Measurements from ENCODE around the gene TBC1D28. TPM values are rescaled to one million over a fixed set of nuclear protein-coding genes. Genes with fewer than 3 reads are reported as not detected.
"Not testable (repeated sequence)": the region's sequence is repeated elsewhere in the genome, so short reads cannot be mapped to it uniquely, and the experiment has no call there.

Gene TBC1D28
- polyA plus RNA-seq: not detected

- WGBS, 3 donors: 86 to 93% (median 93%) methylated on average over 9 of the region's 9 CpGs
- not testable (repeated sequence) for H3K27ac ChIP-seq (ENCODE audit: low read depth, low read length)
Observed at GRCh38 chr17:18644291-18644690, at the start of gene TBC1D28. TBC1D28 (minus strand) TSS chr17:18644391; CDS start chr17:18641352, 3,039 bp downstream.

- not testable (repeated sequence) for H3K27ac ChIP-seq (ENCODE audit: low read depth, low read length)
- WGBS, 3 donors: 1 to 2% (median 1%) methylated on average over 2 to 3 of the region's 3 CpGs
Observed at GRCh38 chr17:18682668-18683067, 38.5 kb upstream of the TBC1D28 start.

GRCh38 chr17:18681767-18682571 is 37.8 kb upstream of the TBC1D28 start, which contains the start of gene FOXO3B:
FOXO3B (minus strand) TSS chr17:18682314; CDS start chr17:18681651, 663 bp downstream.
- 0 to 1% (median 0%) methylated on average over 28 to 52 of the region's 58 CpGs for WGBS, 3 donors
- not testable (repeated sequence) for H3K27ac ChIP-seq (ENCODE audit: low read depth, low read length)

- not testable (repeated sequence) for H3K27ac ChIP-seq (ENCODE audit: low read depth, low read length)
- 95 to 100% (median 98%) methylated on average over 12 to 29 of the region's 29 CpGs for WGBS, 3 donors
Observed at GRCh38 chr17:18677381-18677780, 33.2 kb upstream of the TBC1D28 start.

- WGBS, 3 donors: 95 to 100% (median 100%) methylated on average over 3 of the region's 3 CpGs
- H3K27ac ChIP-seq (ENCODE audit: low read depth, low read length): not testable (repeated sequence)
Observed at GRCh38 chr17:18676928-18677327, 32.7 kb upstream of the TBC1D28 start.

- 95 to 97% (median 97%) methylated on average over 35 to 77 of the region's 102 CpGs for WGBS, 3 donors
- H3K27ac ChIP-seq (ENCODE audit: low read depth, low read length): not testable (repeated sequence)
Observed at GRCh38 chr17:18672395-18673227, 28.4 kb upstream of the TBC1D28 start.

- WGBS, 3 donors: 93 to 100% (median 94%) methylated on average over 1 of the region's 1 CpG
- H3K27ac ChIP-seq (ENCODE audit: low read depth, low read length): not testable (repeated sequence)
Observed at GRCh38 chr17:18668625-18669024, 24.4 kb upstream of the TBC1D28 start.

- not testable (repeated sequence) for H3K27ac ChIP-seq (ENCODE audit: low read depth, low read length)
- WGBS, 3 donors: 91 to 97% (median 95%) methylated on average over 2 to 3 of the region's 3 CpGs
Observed at GRCh38 chr17:18667535-18667934, 23.3 kb upstream of the TBC1D28 start.

GRCh38 chr17:18666326-18666725 is 22.1 kb upstream of the TBC1D28 start:
- 95% methylated on average over 2 of the region's 2 CpGs; no CpG with 5 or more reads in 2 of the 3 donors for WGBS, 3 donors

GRCh38 chr17:18661924-18662624 is 17.9 kb upstream of the TBC1D28 start:
- H3K27ac ChIP-seq (ENCODE audit: low read depth, low read length): not testable (repeated sequence)
- 88 to 94% (median 92%) methylated on average over 5 of the region's 5 CpGs for WGBS, 3 donors

More at GRCh38 chr17:18666326-18666725, 22.1 kb upstream of the TBC1D28 start:
- not testable (repeated sequence) for H3K27ac ChIP-seq (ENCODE audit: low read depth, low read length)

- 44 to 52% (median 49%) methylated on average over 15 to 23 of the region's 23 CpGs for WGBS, 3 donors
- H3K27ac ChIP-seq (ENCODE audit: low read depth, low read length): not testable (repeated sequence)
Observed at GRCh38 chr17:18650094-18650493, 5.9 kb upstream of the TBC1D28 start.

- not testable (repeated sequence) for H3K27ac ChIP-seq (ENCODE audit: low read depth, low read length)
- WGBS, 3 donors: 75 to 79% (median 78%) methylated on average over 3 to 4 of the region's 6 CpGs
Observed at GRCh38 chr17:18643124-18643523, 1.1 kb downstream of the TBC1D28 start.

GRCh38 chr17:18638357-18638756 is 5.8 kb downstream of the TBC1D28 start:
- 88 to 94% (median 93%) methylated on average over 11 to 13 of the region's 13 CpGs for WGBS, 3 donors
- H3K27ac ChIP-seq (ENCODE audit: low read depth, low read length): not testable (repeated sequence)

- not testable (repeated sequence) for H3K27ac ChIP-seq (ENCODE audit: low read depth, low read length)
- 55 to 72% (median 60%) methylated on average over 7 of the region's 7 CpGs for WGBS, 3 donors
Observed at GRCh38 chr17:18636237-18636636, 8.0 kb downstream of the TBC1D28 start.

GRCh38 chr17:18635773-18636172 is 8.4 kb downstream of the TBC1D28 start:
- 41 to 79% (median 49%) methylated on average over 6 to 7 of the region's 7 CpGs for WGBS, 3 donors

GRCh38 chr17:18634550-18635263 is 9.5 kb downstream of the TBC1D28 start:
- H3K27ac ChIP-seq (ENCODE audit: low read depth, low read length): not testable (repeated sequence)
- 9 to 11% (median 9%) methylated on average over 50 to 56 of the region's 56 CpGs for WGBS, 3 donors

More at GRCh38 chr17:18635773-18636172, 8.4 kb downstream of the TBC1D28 start:
- H3K27ac ChIP-seq (ENCODE audit: low read depth, low read length): not testable (repeated sequence)

GRCh38 chr17:18626152-18626870 is 17.9 kb downstream of the TBC1D28 start:
- 78 to 85% (median 84%) methylated on average over 12 of the region's 12 CpGs for WGBS, 3 donors
- no peak overlapping the region for H3K27ac ChIP-seq (ENCODE audit: low read depth, low read length)

Measured in adipose tissue (tissue), 3 donors.